ENCODE results near the gene LAYN. TPM values are rescaled to one million over a fixed set of nuclear protein-coding genes. Genes with fewer than 3 reads are reported as not detected.

LAYN gene
- total RNA-seq, 2 experiments from 2014 or later, result 57.4 to 63.2 TPM

GRCh38 chr11:111541254-111542061 lies 938 bp downstream of the LAYN start:
- Mint-ChIP-seq H3K27me3 (peaks cover 41% of the 10 kb centered on the region), H3K9me3 (no peaks in the 10 kb centered on the region), H3K27ac (peak overlapping the region; percentile 78), H3K4me1 (peaks cover 52% of the 10 kb centered on the region), H3K36me3 (peaks cover 50% of the 10 kb centered on the region), H3K4me3 (peak overlapping the region; percentile 86)
- DNase-seq, result peak; percentile 27

DNA sequence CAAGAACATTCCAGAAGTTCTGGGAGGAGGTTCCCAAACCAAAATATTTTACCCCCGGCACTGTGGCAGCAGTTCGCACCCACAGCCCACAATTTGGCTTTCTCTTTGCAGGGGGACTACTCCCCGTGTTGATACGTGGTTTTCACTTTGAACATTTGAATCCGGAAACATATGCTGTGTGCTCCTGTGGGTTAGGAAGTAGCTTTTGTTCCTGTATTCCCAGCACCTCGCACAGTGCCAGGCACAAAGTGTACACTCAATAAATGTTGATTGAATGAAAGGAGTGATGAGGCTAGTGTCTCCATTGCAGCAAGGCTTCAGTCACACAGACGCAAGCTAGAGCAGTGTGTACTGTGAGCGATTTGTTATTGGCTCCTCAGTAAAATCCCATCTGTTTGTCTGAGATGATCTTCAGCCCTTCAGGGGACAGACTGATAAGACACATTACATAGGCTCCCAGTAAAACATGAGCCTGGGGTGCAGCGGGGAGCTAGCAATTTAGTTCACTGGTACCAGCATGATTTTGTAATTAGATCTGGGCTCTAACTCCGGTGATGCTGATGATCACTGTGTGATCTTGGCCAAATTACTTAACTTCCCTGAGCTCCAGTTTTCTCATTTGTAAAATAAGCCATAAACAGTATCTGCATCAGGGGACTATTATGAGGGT lies 2.2 kb downstream of the LAYN start:
- H3K36me3 Mint-ChIP-seq, result peaks cover 62% of the 10 kb centered on the region
- H3K27me3 Mint-ChIP-seq, result peaks cover 32% of the 10 kb centered on the region
- H3K9me3 Mint-ChIP-seq, result no peaks in the 10 kb centered on the region
- H3K4me3 Mint-ChIP-seq, result peak overlapping the region; percentile 86
- H3K27ac Mint-ChIP-seq, result no peak overlapping the region
- no peak for DNase-seq
- H3K4me1 Mint-ChIP-seq, result peaks cover 44% of the 10 kb centered on the region

DNA sequence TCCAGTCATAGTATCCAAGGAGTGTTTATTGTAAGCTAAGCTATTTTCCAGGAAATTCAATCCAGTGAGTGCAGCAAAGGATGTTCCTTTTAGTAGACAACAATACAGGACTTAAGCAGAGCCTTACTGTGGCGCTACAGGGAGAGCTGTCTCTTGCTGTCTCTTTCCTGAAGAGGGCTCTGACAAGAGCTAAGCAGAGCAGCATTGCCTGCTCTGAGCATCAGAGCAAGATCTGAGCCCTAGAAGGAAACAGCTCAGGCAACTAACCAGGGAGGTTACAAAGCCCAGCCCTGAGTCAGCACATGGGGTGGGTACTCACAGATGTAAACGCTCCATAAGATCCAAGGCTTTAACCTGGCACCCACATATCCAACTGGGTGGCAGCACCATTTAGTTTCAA lies 8.0 kb downstream of the LAYN start:
- Mint-ChIP-seq H3K27ac (no peak overlapping the region), H3K27me3 (peaks cover 4% of the 10 kb centered on the region), H3K4me1 (peaks cover 4% of the 10 kb centered on the region), H3K4me3 (no peak overlapping the region), H3K36me3 (peaks cover 50% of the 10 kb centered on the region), H3K9me3 (no peaks in the 10 kb centered on the region)
- DNase-seq, result no peak

DNA sequence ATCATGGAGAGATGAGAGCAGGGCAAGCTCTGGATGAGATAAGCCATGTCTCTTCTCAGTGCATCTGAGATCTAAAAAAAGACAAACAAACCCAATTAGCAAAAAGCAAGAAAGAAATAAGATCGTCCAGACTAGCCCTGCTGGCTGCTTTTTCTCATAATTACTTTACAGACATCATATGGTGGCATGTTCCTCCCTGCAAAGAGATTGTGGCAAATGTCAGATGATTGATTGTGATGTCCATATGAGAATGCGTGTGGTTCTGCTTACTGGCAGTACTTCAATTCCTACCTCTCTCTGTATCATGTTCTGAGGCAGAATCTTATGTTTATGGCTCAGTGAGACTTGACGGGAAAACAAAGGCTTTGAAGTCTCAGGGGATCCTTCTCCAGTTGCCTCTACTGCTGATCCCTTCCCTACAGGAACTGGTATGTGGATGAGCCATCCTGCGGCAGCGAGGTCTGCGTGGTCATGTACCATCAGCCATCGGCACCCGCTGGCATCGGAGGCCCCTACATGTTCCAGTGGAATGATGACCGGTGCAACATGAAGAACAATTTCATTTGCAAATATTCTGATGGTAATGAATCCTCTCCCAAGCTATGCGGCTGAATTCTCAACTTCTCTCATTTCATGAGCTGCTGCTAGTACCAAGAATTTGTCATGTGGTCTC lies 8.8 kb downstream of the LAYN start:
- H3K4me3 Mint-ChIP-seq, result no peak overlapping the region
- H3K9me3 Mint-ChIP-seq, result no peaks in the 10 kb centered on the region
- H3K27ac Mint-ChIP-seq, result no peak overlapping the region
- no peaks in the 10 kb centered on the region for H3K27me3 Mint-ChIP-seq
- no peaks in the 10 kb centered on the region for H3K4me1 Mint-ChIP-seq
- H3K36me3 Mint-ChIP-seq, result peaks cover 47% of the 10 kb centered on the region
- DNase-seq, result no peak

GRCh38 chr11:111549869-111550203 lies 9.3 kb downstream of the LAYN start:
- H3K36me3 Mint-ChIP-seq, result peaks cover 46% of the 10 kb centered on the region
- no peaks in the 10 kb centered on the region for H3K4me1 Mint-ChIP-seq
- H3K27ac Mint-ChIP-seq, result no peak overlapping the region
- H3K27me3 Mint-ChIP-seq, result no peaks in the 10 kb centered on the region
- H3K9me3 Mint-ChIP-seq, result no peaks in the 10 kb centered on the region
- H3K4me3 Mint-ChIP-seq, result no peak overlapping the region
- DNase-seq, result no peak

DNA sequence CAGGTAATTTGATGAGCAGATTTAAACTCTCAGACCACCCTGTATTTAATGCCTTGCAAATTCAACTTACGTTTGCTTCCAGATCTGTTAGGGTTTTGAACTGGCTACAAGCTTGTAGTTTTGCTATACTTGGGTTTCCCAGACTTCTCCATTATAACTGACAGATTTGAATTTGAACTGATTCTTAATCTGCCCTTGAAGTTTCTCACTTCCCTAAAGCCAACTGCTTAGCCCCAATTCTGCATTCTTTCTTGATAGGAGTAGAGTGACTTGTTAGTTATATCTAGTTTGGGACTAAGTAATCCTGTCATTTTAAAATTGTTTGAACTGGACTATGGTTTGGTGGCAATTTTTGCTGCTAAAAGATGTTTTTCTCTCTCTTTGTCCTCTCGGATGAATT lies 9.7 kb downstream of the LAYN start:
- no peaks in the 10 kb centered on the region for H3K27me3 Mint-ChIP-seq

GRCh38 chr11:111554532-111554931 lies 14.0 kb downstream of the LAYN start:
- H3K27me3 Mint-ChIP-seq, result no peaks in the 10 kb centered on the region
- H3K4me3 Mint-ChIP-seq, result no peak overlapping the region
- no peaks in the 10 kb centered on the region for H3K4me1 Mint-ChIP-seq
- no peak overlapping the region for H3K27ac Mint-ChIP-seq
- no peak for DNase-seq
- peaks cover 8% of the 10 kb centered on the region for H3K9me3 Mint-ChIP-seq
- H3K36me3 Mint-ChIP-seq, result peaks cover 43% of the 10 kb centered on the region

More for the DNA sequence above, 9.7 kb downstream of the LAYN start:
- Mint-ChIP-seq H3K36me3 (peaks cover 47% of the 10 kb centered on the region), H3K4me3 (no peak overlapping the region), H3K4me1 (no peaks in the 10 kb centered on the region), H3K27ac (no peak overlapping the region), H3K9me3 (peaks cover 3% of the 10 kb centered on the region)
- no peak for DNase-seq

DNA sequence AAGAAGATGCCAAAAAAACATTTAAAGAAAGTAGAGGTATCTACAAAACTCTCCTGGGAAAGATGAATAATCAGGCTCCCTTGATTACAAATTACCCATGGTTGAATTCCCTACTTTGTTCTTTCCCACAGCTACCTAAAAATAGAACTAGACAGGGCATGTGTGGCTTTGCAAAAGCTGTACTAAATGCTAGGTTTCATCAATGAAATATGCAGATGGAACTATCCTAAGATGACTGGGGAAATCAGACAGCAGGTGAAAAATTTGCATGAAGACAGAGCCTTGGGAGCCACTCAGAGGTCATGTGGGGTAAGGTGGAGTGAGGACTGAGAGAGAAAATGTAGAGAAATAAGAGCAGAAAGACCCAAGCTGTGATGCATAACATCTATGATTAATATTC lies 14.7 kb downstream of the LAYN start:
- Mint-ChIP-seq H3K4me3 (no peak overlapping the region), H3K9me3 (peaks cover 8% of the 10 kb centered on the region), H3K36me3 (peaks cover 40% of the 10 kb centered on the region), H3K27me3 (no peaks in the 10 kb centered on the region), H3K27ac (no peak overlapping the region), H3K4me1 (no peaks in the 10 kb centered on the region)
- no peak for DNase-seq

DNA sequence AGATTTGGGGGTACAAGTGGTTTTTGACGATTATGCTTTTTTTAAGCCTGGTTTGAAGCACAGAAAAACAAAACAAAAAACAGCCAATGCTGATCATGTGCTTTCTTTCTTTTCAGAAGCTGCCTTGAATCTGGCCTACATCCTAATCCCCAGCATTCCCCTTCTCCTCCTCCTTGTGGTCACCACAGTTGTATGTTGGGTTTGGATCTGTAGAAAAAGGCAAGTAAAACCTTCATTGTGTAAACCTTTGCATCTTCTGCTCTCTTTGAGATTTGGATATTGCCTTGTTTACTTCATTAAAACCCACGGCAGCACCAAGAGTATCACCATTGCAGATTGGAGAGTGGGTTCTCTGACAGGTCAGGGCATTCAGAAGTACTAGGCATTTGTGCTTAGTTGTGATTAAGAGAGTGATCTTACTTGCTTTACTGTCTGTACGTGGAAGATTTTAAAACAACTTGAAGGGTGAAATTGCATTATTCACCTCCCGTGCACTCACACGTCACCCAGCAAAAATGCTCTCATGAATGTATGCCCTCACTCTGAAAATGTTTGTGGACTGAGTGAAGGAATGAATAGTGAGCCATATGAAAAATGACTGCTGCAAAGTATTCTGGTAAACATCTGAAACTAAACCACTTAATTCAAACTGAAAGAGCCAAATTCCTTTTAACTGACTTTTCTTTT lies 17.0 kb downstream of the LAYN start:
- no peaks in the 10 kb centered on the region for H3K4me1 Mint-ChIP-seq
- peaks cover 34% of the 10 kb centered on the region for H3K36me3 Mint-ChIP-seq
- no peak overlapping the region for H3K4me3 Mint-ChIP-seq
- no peak for DNase-seq
- H3K9me3 Mint-ChIP-seq, result peaks cover 8% of the 10 kb centered on the region
- H3K27ac Mint-ChIP-seq, result no peak overlapping the region
- no peaks in the 10 kb centered on the region for H3K27me3 Mint-ChIP-seq

DNA sequence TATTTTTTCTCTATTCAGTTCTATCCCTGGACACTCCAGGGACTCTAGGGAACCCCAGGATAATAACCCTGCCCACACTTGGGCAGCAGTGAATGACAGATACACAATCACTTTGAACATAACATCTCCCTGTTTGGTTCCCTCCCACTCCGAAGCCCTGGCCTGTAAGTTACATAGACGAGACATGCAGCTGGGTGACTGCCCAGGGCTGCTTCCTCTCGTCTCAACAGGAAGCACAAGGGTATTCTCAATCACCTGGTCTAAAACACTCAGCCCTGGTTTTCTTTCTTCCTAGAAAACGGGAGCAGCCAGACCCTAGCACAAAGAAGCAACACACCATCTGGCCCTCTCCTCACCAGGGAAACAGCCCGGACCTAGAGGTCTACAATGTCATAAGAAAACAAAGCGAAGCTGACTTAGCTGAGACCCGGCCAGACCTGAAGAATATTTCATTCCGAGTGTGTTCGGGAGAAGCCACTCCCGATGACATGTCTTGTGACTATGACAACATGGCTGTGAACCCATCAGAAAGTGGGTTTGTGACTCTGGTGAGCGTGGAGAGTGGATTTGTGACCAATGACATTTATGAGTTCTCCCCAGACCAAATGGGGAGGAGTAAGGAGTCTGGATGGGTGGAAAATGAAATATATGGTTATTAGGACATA lies 19.4 kb downstream of the LAYN start:
- no peaks in the 10 kb centered on the region for H3K4me1 Mint-ChIP-seq
- no peak overlapping the region for H3K27ac Mint-ChIP-seq
- DNase-seq, result no peak
- no peaks in the 10 kb centered on the region for H3K27me3 Mint-ChIP-seq
- H3K36me3 Mint-ChIP-seq, result peaks cover 30% of the 10 kb centered on the region
- H3K4me3 Mint-ChIP-seq, result no peak overlapping the region
- H3K9me3 Mint-ChIP-seq, result peaks cover 8% of the 10 kb centered on the region

DNA sequence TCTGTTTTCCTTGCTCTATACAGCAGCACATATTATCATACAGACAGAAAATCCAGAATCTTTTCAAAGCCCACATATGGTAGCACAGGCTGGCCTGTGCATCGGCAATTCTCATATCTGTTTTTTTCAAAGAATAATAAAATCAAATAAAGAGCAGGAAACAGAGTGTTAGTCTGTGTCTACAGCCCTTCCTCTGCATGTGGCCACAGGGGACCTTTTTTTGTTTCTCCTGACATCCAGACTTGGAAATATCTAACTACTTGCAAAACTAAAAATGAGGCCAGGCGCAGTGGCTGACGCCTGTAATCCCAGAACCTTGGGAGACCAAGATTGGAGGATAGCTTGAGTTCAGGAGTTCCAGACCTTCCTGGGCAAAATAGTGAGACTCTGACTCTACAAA lies 20.3 kb downstream of the LAYN start:
- Mint-ChIP-seq H3K4me1 (no peaks in the 10 kb centered on the region), H3K4me3 (no peak overlapping the region), H3K9me3 (peaks cover 3% of the 10 kb centered on the region), H3K36me3 (peaks cover 22% of the 10 kb centered on the region), H3K27ac (no peak overlapping the region), H3K27me3 (no peaks in the 10 kb centered on the region)
- DNase-seq, result no peak

- H3K9me3 Mint-ChIP-seq, result no peaks in the 10 kb centered on the region
- H3K36me3 Mint-ChIP-seq, result peaks cover 18% of the 10 kb centered on the region
- no peak overlapping the region for H3K4me3 Mint-ChIP-seq
- no peak overlapping the region for H3K27ac Mint-ChIP-seq
- H3K4me1 Mint-ChIP-seq, result peaks cover 3% of the 10 kb centered on the region
- no peaks in the 10 kb centered on the region for H3K27me3 Mint-ChIP-seq
- DNase-seq, result no peak
These were observed 20.8 kb downstream of the LAYN start for GRCh38 chr11:111561306-111561705.

GRCh38 chr11:111561791-111562325 lies 21.3 kb downstream of the LAYN start:
- DNase-seq, result no peak
- Mint-ChIP-seq H3K4me3 (no peak overlapping the region), H3K9me3 (no peaks in the 10 kb centered on the region), H3K27me3 (no peaks in the 10 kb centered on the region), H3K27ac (no peak overlapping the region), H3K4me1 (peaks cover 3% of the 10 kb centered on the region), H3K36me3 (peaks cover 13% of the 10 kb centered on the region)

GRCh38 chr11:111562692-111563389 lies 22.3 kb downstream of the LAYN start:
- H3K27ac Mint-ChIP-seq, result no peak overlapping the region
- H3K9me3 Mint-ChIP-seq, result no peaks in the 10 kb centered on the region
- H3K4me3 Mint-ChIP-seq, result no peak overlapping the region
- peaks cover 5% of the 10 kb centered on the region for H3K36me3 Mint-ChIP-seq
- H3K27me3 Mint-ChIP-seq, result no peaks in the 10 kb centered on the region
- peaks cover 3% of the 10 kb centered on the region for H3K4me1 Mint-ChIP-seq
- no peak for DNase-seq
